ENCODE data around the gene INO80.

The INO80 gene

GRCh38 chr15:41121951-41122350, 5.9 kb upstream of the INO80 start:
- DNase-seq, result no peak

GRCh38 chr15:41116962-41117252, 827 bp upstream of the INO80 start:
- DNase-seq, result peak in 1 of 4 experiments; percentile 4

- peak; percentile 77 to 90 (median 83) for DNase-seq
These were observed 396 bp downstream of the INO80 start for GRCh38 chr15:41115652-41116115.

GRCh38 chr15:41115161-41115651, 874 bp downstream of the INO80 start:
- peak; percentile 40 to 73 (median 56) for DNase-seq

DNA sequence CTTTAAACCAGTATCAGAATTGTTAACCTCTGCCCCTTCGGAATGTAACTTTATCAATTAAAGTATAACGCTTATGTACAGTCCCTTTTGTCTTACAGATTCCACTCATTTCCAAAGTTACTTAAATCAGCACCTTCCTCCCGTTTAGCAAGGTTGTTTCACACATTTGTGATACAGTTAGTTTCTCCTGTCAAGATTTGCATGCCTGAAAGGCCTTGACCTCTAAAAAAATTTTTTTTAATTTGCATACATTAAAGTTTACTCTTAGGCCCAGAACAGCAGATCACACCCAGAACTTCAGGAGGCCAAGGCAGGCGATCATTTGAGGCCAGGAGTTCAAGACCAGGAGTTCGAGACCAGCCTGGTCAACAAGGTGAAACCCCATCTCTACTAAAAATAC, 9.1 kb downstream of the INO80 start:
- no peak for DNase-seq

GRCh38 chr15:41105348-41106334, 10.4 kb downstream of the INO80 start:
- peak in 2 of 4 experiments; percentile 12 to 30 for DNase-seq

GRCh38 chr15:41104234-41104633, 11.8 kb downstream of the INO80 start:
- no peak for DNase-seq

GRCh38 chr15:41102854-41103253, 13.2 kb downstream of the INO80 start:
- no peak for DNase-seq

- no peak for DNase-seq
These were observed 19.9 kb downstream of the INO80 start for GRCh38 chr15:41096178-41096577.

DNA sequence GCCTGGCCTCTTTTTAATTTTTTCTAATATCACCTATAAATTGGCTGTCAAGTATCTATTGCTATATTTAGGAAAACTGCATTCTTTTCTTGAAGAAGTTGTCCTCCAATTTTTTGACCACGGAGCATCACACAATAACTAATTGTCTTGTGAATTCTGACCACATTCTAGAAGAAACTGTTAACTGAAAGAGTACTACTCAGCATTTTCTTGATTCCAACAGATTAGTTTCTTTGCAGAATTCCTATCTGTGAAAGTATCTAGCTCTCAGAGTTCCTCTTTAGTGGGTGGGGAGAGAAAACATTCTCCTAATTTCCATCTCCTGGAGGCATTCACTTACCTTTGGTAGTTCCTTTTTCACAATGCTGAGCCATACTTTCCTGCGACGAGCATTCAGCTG, 31.1 kb downstream of the INO80 start:
- no peak for DNase-seq

DNA sequence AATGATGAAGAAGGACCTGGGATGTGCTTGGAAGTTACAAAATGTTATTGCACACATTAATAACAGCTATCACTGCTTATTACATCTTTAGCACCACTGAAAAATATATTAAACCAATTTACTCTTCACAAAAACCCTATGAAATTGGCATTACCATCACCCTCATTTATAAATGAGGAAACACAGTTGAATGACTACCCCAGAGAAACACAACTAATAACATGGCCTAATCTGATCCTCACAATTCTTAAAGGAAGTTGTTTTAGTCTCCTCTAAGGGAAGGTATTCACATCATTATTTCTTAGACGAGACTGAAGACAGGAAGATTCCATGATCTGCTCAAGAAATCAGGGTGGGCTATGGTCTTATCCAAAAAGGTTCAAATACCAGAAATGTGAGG, 35.9 kb downstream of the INO80 start:
- no peak for DNase-seq

DNA sequence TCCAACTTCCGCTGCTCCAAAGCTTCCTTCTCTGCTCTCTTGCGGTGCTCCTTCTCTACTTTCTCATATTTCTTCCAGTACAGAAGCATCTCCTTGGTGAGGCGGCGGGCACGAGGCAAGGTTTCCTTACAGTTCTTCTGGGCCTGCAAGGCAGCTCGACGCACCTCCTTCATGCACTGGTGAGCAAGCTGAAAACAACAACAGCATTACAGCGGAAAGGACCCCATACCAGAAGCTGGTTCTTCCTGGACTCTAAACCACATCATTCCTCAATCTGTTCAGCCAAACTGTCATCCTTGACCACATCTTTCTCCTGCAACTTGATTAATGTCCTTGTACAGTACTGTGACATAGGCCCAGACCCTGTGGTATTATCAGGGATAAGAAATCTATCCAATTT, 36.4 kb downstream of the INO80 start:
- DNase-seq, result peak in 1 of 4 experiments; percentile 4

GRCh38 chr15:41078879-41079278, 37.2 kb downstream of the INO80 start:
- peak in 3 of 4 experiments; percentile 12 to 22 (median 17) for DNase-seq

DNA sequence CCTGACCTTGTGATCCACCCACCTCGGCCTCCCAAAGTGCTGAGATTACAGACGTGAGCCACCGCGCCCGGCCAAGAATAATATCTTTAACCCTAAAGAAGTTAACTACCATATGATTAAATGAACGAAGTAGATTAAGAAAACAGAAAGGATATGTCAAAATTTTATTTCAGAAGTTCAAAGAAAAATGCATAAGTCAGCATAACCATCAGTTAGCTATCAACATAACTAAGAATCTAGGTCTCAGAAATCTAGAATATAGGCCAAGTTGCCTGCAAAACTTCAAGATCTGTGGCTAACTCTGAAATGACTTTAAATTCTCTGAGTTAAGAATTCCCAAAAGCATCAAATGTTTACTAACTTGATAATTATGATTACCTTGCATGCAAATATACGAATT, 38.0 kb downstream of the INO80 start:
- no peak for DNase-seq

DNA sequence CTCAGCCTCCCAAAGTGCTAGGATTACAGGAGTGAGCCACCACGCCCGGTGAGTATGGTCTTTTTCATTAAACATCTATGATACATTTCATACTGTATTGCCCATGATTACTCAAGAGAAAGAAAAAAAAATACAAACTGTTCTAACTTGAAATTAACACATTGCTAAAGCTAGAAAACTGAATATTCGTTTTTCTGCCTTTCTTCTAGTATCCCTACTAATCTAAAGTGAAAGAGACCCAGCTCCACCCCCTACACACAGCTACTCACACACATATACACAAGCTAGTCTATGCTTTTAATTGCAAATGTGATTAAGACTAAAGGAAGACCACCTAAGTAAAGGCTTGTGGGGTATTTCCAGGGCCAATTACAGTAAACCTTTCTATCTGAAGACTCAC, 43.1 kb downstream of the INO80 start:
- DNase-seq, result no peak

- no peak for DNase-seq
These were observed 44.1 kb downstream of the INO80 start for GRCh38 chr15:41072013-41072412.

GRCh38 chr15:41066516-41066915, 49.6 kb downstream of the INO80 start:
- no peak for DNase-seq

DNA sequence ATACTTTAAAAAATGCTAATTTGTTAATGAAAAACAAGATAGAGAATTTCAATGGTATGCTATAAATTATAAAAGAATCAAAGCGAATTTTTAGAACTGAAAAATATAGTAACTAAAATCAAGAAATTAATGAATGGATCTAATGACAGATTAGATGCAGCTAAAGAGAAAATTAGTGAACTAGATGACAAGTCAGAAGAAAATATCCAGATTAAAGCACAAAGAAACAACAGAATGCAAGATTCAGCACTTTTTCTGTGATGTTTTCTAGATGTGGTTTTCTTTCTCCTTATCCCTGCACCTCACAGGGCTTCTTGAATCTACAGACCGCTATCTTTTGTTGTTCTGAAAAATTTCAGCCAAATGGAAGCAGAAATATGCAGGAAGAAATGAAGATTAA, 54.4 kb downstream of the INO80 start:
- no peak for DNase-seq

- DNase-seq, result no peak
These were observed 55.6 kb downstream of the INO80 start for GRCh38 chr15:41060505-41060904.

GRCh38 chr15:41056810-41057209, 59.3 kb downstream of the INO80 start:
- no peak for DNase-seq

GRCh38 chr15:41055706-41056105, 60.4 kb downstream of the INO80 start:
- no peak for DNase-seq

GRCh38 chr15:41051139-41051538, 64.9 kb downstream of the INO80 start:
- DNase-seq, result no peak

DNA sequence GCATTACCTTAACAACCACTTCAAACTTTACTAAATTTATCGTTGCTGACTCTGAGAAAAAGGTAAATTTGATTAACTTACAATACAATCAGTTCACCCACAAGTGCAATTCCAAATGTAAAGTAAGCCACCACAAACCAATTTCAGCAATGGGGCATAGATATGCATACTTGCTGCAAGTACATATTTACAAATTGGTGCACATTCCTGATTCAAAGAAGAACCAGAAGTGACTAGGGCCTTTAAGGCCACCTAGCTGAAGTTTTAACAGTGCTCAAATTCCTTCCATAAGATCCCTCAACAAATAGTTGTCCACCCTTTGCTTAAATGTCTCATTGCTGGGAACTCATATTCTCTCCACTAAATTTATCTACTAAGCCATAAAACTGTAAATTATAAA, 67.2 kb downstream of the INO80 start:
- DNase-seq, result no peak

- no peak for DNase-seq
These were observed 67.7 kb downstream of the INO80 start for GRCh38 chr15:41048397-41048796.
